NOMO-1 treated with dmso at 0.1 percent for 144 hours (cell line): ENCODE data around the gene SLC25A26.

Experiments used
- DNase-seq: peaks from one replicate; lab custom pipeline; 2025; ENCODE audit not compliant: unreplicated experiment; lab: John Stamatoyannopoulos, UW

SLC25A26 gene

GRCh38 chr3:66314455-66314854, 93.7 kb downstream of the SLC25A26 start:
- no peak for DNase-seq

- no peak for DNase-seq
Measured at GRCh38 chr3:66317750-66318376, 97.1 kb downstream of the SLC25A26 start.

- peak; percentile 8 for DNase-seq
Measured at GRCh38 chr3:66320390-66320789, 99.6 kb downstream of the SLC25A26 start.

DNA sequence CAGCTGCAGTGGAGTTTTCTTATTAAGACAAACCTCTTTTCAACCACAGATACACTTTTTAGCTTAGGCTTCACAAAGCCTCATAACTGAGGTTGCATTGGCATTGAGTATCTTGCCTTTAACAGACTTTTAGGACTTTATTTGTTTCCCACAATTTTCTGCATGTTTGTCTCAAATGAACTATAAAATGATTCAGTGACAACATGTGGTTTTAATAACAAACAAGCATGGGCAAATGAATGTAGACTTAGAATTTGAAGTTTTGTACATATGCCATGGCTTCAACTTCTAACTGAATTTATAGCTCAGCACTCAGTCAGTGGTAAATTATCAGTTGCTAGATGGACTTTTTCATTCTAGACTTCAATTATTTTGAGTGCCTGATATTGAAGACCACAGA, 101.6 kb downstream of the SLC25A26 start:
- no peak for DNase-seq

- DNase-seq, result no peak
Measured at GRCh38 chr3:66326340-66326739, 105.5 kb downstream of the SLC25A26 start.

- no peak for DNase-seq
Measured at GRCh38 chr3:66335671-66336070, 114.9 kb downstream of the SLC25A26 start.

DNA sequence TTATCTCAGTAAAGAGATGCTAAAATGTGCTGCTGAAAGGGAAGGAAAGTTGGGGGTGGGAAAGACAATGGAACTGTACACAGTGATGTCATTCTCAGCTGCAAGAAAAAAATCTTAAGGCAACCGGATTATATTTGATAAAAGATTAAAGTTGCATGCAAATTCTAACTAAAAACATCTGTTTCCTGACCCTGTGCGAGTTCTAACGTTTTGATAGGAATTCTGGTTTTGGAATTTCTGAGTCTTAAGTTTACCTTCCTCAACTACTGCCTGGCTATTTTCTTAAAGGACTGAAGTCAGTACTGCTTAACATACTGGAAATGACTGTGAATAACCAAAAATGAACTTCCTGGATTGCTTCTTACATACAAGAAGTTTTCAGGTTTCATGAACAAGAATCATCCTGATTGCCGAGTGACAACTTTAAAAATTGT, 115.5 kb downstream of the SLC25A26 start:
- no peak for DNase-seq

GRCh38 chr3:66338927-66339326, 118.1 kb downstream of the SLC25A26 start:
- DNase-seq, result no peak

DNA sequence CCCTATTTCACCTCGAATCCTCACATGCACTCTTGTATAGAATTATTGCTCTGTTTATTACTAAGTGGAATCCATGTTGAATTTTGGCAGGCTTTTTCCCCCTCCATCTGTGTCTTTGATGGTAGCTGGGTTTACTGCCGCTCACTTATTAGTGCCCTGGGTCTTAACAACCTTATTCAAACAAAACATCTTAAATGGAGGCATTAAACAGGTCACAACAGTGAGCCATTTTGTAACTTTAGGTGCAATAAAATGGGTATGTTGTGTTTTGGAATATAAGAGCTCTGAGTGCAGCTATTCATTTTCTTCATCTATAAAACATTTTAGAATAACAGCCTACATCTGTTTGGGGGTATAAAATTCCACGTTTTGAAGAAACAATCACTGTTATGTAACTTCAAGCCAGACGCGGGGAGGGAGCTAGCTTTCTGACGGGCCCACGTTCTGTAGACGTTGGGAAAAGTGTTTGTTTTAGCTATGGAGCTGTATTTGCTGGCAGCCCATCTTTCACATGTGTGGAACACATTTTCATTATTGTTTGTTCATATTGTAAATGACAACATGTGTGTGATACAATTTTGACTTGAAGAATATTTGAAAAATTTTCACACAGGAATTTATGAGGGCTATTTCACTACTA, 122.0 kb downstream of the SLC25A26 start:
- DNase-seq, result no peak

GRCh38 chr3:66344391-66344811, 123.6 kb downstream of the SLC25A26 start:
- DNase-seq, result no peak

DNA sequence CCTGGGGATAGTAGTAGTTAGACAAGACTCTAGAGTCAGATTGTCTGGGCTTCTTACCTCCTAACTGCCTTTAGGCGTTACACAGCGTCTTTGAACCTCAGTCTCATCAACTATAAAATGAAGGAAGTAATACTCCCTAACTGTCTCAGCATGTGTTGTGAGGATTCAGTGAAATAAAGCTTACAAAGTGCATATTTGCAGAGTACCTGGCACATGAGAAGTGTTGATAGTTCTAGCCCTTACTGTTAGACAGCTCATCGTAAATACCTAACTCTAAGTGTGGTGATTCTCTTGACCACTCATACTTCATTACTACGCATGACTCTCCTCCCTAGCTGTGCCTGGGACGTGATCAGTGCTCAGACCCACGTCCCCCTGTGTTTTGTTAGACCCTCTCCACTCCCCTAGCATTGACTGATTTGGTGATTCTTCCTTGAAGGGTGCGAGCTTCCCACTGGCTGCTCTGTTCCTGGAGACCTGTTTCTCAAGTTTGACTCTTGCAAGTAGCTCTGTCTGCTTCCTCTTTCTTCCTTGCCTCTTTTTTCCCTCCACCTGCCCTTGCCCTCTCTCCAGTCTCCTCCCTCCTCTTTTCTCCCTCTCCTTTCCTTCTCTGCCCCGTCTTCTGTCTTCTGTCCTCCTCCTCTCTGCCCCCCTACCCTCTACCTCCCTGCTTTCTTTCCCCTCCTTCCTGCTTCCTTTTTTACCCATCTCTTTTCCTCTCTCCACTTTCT, 124.2 kb downstream of the SLC25A26 start:
- DNase-seq, result no peak

GRCh38 chr3:66348704-66349103, 127.9 kb downstream of the SLC25A26 start:
- no peak for DNase-seq

DNA sequence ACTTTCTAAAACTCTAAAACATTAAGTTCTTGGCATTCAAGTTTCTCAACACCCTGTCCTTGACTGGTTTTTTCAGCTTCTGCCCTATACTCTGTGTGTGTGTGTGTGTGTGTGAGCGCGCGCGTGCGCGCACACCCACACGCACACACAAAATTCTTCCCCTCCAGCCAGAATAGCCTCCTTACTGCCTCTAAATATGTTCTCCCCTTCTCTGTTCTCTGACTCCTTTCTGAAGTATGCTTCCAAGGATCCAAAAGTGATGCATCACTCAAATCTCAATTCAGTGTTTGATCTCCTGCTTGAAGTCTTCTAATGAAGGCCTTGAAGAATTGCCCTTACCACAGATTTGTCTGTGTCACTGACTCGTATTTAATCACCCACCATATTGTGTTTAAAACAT, 129.8 kb downstream of the SLC25A26 start:
- DNase-seq, result no peak

DNA sequence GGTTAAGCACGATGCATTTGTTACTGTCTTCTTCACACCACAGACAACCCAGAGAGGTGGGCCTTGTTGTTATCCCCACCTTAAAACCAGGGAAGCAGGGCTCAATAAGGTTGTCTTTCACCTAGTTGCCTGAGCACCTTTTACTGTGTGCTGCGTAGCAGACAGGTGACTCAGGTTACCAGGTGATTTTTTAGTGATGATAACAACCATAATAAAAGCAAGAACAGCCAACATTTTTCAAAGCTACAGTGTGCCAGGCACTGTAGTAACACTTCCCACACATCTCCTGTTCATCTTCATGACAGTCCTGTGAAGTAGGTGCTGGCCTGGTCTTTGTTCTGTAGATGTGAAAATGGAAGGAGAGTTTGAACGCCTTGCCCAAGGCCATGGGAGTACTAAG, 132.2 kb downstream of the SLC25A26 start:
- DNase-seq, result no peak

GRCh38 chr3:66353530-66353929, 132.7 kb downstream of the SLC25A26 start:
- no peak for DNase-seq

GRCh38 chr3:66354001-66354400, 133.2 kb downstream of the SLC25A26 start:
- no peak for DNase-seq

GRCh38 chr3:66355394-66355793, 134.6 kb downstream of the SLC25A26 start:
- no peak for DNase-seq

DNA sequence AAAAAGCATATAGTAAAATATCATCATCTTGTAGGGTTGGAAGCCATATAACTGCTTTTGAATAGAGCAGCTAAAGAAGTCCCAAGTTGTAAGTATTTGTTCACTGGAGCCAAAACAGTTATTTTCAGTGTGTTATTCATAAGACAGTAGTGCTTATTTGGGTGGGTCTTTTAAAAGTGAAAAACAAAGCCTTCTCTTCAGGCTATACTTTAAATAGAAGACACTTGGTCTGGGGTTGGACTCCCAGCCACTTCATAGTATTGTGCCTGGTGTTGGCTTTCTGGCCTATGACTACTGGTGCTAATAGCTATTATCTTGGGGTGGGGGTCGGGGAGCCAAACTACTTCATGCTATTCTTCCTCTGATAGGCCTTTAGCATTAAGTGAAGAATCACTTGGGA, 135.2 kb downstream of the SLC25A26 start:
- no peak for DNase-seq

- no peak for DNase-seq
Measured at GRCh38 chr3:66361356-66361755, 140.6 kb downstream of the SLC25A26 start.

DNA sequence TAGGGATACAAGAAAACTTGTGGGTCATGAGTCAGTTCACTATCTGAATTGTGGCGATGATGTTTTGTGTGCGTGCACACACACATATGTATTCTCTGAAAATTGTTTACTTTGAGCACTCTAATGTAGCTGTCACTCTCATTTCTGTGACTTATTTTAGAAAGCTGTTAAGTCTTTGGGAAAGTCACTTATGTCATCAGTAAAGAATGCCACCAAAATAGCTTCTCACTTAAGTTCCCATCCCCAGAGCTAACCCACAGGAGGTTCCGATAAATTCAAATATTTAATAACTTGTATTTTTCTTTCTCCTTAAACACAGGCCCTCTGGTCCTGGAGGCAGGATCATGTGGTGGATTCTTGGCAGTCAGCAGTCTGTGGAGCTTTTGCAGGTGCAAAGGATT, 141.7 kb downstream of the SLC25A26 start:
- no peak for DNase-seq

DNA sequence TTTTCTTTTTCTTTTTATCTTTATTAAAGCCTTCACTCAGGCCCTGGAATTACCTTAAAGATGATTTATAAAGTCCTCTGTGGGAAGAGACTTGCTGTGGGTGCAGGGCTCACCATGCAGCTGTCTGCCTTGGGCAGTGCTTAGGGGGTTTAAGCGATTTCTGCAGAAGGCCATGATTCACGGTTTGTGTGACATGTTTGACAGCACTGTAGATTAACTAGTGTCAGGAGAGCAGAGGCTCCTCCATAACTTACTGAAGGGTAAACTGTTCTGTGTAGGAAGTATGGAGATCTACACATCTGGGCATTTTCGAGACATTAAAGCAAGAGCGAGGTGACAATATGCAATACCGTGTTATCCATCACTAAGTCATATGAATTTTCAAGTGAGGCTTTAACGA, 142.3 kb downstream of the SLC25A26 start:
- DNase-seq, result no peak

DNA sequence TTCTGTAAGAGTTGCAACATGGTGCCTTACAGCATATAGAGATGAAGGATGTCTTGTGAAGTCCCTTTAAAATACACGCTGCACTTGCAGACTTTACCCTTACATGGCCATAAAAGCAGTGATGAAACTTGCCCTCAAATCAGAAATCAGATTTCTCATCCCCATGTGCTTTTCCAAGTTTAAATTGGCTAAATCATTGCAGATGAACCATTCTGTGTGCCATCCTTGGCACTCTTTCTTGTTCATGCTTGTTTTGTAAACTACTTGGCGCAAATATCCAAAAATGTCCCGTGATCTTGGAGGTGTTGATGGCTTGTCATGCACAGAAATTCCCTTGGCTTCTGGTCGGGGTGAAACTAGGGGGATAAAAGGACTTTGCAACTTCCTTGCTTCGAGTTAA, 144.3 kb downstream of the SLC25A26 start:
- no peak for DNase-seq
